Measurements from ENCODE around the gene FTL. TPM values are rescaled to one million over a fixed set of nuclear protein-coding genes. Genes with fewer than 3 reads are reported as not detected.

The FTL gene
- total RNA-seq, 2 experiments from 2014 or later, result 1,110 to 1,123 TPM

DNA sequence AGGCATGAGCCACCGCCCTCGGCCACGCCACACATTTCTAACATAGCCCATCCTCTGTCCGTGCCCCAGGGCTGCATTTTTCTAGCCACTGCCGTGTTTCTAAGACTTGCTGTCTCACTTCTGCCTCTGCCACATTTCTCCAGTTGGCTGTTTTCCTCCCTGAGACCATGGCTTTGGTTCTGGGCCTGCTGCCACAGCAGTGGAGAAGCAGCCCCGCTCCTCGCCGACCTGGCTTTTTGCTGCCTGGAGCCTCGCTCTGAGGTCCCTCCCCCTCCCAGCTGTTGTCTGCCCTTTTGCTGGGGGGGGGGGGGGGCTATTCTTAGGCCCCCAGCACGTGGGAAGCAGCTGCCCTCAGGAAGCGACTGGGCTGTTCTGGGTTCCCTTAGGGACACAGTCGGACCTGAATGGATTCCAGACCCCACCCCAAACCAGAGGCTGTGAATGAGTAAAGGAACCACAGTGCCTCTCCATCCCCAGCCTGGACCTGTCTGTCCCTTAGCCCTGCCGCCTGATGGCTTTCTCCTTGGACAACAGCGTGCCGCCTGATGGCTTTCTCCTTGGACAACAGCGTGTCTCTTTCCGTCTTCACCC is 24.7 kb downstream of the FTL start:
- DNase-seq, result no peak
- H3K27ac Mint-ChIP-seq, result no peak overlapping the region
- no peaks in the 10 kb centered on the region for H3K27me3 Mint-ChIP-seq
- CTCF ChIA-PET, result no interaction called here
- POLR2A ChIA-PET, result no interaction called here
- peaks cover 33% of the 10 kb centered on the region for H3K4me1 Mint-ChIP-seq
- H3K4me3 Mint-ChIP-seq, result no peak overlapping the region
- no peaks in the 10 kb centered on the region for H3K9me3 Mint-ChIP-seq
- H3K36me3 Mint-ChIP-seq (ENCODE audit: low read depth), result peaks cover 42% of the 10 kb centered on the region

DNA sequence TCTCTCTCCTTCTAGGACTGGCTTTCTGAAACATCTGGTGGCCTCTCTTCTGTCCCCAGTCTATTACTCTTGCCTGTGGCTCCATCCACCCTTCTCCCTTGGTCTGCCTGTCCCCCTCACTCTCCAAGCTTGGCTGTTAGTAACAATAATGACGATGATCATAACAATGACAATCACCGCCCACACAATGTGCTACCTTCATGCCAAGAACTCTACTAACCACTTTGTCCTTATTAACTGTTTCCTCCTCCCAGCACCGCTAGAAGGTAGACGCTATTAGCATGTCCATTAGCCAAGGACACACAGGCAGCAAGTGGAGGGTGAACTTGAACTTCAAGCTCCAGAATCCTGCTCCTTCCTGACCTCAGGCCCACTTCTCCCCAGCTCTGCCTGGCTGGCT is 25.3 kb downstream of the FTL start:
- Mint-ChIP-seq H3K36me3 (ENCODE audit: low read depth) (peaks cover 42% of the 10 kb centered on the region), H3K27ac (no peak overlapping the region), H3K9me3 (no peaks in the 10 kb centered on the region), H3K27me3 (no peaks in the 10 kb centered on the region), H3K4me3 (no peak overlapping the region), H3K4me1 (peaks cover 39% of the 10 kb centered on the region)
- ChIA-PET POLR2A (interaction anchor here (1.4 kb wide), 1 partner anchor 28 kb away, joined by 3 read pairs; no protein-coding TSS in a partner anchor), CTCF (no interaction called here)
- DNase-seq, result no peak

DNA sequence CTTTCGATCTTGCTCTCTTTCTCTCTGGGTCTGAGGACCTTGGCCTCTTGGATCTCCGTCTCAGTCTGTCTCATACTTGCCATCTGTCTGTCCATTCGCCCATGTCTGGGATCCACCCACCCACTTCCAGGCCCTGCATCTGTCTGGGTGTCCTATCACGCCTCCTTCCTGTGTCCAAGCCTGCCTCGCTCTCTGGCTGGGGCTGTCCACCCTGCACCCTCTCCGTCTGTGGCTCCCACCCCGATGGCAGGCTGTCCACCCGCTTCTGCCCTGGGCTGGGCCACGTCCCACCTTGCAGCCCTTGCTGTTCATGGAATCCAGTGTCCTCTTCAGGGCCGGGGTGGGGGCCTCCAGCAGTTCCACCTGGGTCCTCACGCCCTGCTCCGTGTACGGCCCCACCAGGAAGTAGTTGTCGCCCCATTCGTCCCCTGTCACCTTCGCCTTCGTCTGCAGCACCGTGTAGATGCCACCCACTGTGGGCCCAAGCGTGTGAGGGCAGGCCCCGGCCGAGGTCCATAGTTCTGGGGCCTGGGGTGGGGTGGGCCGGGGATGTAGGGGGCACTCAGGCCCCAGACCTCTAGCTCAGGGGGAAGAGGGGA is 26.0 kb downstream of the FTL start:
- no peaks in the 10 kb centered on the region for H3K27me3 Mint-ChIP-seq
- peaks cover 43% of the 10 kb centered on the region for H3K4me1 Mint-ChIP-seq
- no peak overlapping the region for H3K4me3 Mint-ChIP-seq
- no peaks in the 10 kb centered on the region for H3K9me3 Mint-ChIP-seq
- POLR2A ChIA-PET, result interaction anchor here (1.3 to 1.4 kb wide), 2 partner anchors 12 to 29 kb away, joined by 3 read pairs; no protein-coding TSS in a partner anchor
- peaks cover 39% of the 10 kb centered on the region for H3K36me3 Mint-ChIP-seq (ENCODE audit: low read depth)
- DNase-seq, result no peak
- CTCF ChIA-PET, result interaction anchor here (3.4 kb wide), 1 partner anchor 16 kb away, joined by 103 read pairs; no protein-coding TSS in a partner anchor
- H3K27ac Mint-ChIP-seq, result no peak overlapping the region

DNA sequence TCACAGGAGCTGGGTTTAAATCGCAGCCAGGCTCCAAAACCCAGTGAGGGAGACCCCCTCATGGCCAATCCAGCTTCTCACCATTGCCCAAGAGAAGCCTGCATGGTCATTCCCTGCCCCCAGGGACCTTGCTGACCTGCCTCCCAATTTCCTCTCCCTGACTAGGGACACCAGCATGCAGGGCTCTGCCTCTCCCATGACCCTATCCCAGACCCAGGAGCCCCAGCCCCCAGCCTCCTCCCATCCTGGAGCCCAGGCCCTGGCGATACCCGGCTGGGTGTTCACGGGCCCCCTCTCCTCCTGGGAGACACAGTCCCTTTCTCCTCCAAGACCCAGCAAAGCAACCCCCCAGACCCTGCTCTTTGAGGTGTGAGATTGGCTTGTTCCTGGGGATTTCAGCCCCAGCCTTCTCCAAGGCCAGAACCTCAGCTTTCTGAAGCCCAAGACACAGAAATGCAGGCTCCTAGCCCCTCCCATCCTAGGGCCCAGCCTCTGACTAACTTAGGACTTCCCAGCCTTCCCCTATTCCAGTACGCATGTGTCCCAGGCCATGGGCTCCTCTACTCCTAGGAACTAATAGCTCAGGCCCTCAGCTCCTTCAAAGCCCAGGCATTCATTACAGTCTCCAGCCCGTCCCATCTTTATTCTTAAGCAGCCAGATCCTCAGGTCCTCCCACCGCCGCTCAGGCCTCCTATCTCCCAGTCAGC is 26.9 kb downstream of the FTL start:
- H3K36me3 Mint-ChIP-seq (ENCODE audit: low read depth), result peaks cover 40% of the 10 kb centered on the region
- H3K27me3 Mint-ChIP-seq, result no peaks in the 10 kb centered on the region
- no peak for DNase-seq
- peak overlapping the region; percentile 95 for H3K27ac Mint-ChIP-seq
- ChIA-PET POLR2A (interaction anchor here (0.9 to 2.7 kb wide), 10 partner anchors 12 to 120 kb away, joined by 3 to 16 read pairs (median 7); partner anchors contain the start of genes BAX, FTL and PPP1R15A), CTCF (interaction anchor here (1.0 to 3.4 kb wide), 12 partner anchors 9 to 209 kb away, joined by 3 to 103 read pairs (median 16); partner anchors contain the start of genes BAX, CGB7, LHB and NUCB1)
- peak overlapping the region; percentile 98 for H3K4me3 Mint-ChIP-seq
- H3K4me1 Mint-ChIP-seq, result peaks cover 46% of the 10 kb centered on the region
- H3K9me3 Mint-ChIP-seq, result no peaks in the 10 kb centered on the region

DNA sequence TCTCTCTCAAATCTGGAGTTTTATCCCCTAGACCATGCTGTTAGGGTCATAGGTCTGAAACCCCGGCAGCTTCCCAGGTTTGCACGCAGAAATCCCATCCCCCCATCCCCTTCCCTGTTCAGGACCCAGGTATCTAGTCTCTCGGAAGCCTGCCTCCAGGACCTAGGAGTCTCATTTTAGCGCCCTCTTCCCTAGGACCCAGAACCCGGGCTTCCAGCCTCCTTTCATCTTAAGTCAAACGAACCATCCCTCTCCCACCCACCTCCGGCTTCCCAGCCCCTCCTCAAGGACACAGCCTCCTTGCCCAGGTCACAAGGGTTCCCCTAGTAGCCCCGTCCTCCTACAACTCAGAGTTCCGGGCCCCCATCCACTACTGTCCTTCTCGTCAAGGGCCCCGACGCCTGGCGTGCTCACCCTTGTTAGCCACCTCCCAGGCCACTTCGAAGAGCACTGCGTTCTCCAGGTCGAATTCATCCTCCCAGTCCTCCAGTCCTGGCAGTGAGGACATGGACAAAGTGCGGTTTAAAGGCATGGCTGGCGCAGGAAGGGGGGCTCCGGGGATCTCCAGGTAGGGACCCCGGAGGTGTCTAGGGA is 27.6 kb downstream of the FTL start:
- peaks cover 36% of the 10 kb centered on the region for H3K36me3 Mint-ChIP-seq (ENCODE audit: low read depth)
- ChIA-PET CTCF (interaction anchor here (0.8 to 3.4 kb wide), 46 partner anchors 9 to 629 kb away, joined by 3 to 103 read pairs (median 5); partner anchors contain the start of genes BAX, CA11, CGB7 and DHDH), POLR2A (interaction anchor here (0.8 to 2.7 kb wide), 21 partner anchors 9 to 649 kb away, joined by 3 to 16 read pairs (median 5); partner anchors contain the start of genes ALDH16A1, BAX, DHDH and FTL)
- H3K4me3 Mint-ChIP-seq, result peak overlapping the region; percentile 98
- no peaks in the 10 kb centered on the region for H3K27me3 Mint-ChIP-seq
- no peaks in the 10 kb centered on the region for H3K9me3 Mint-ChIP-seq
- H3K27ac Mint-ChIP-seq, result peak overlapping the region; percentile 95
- no peak for DNase-seq
- H3K4me1 Mint-ChIP-seq, result peaks cover 49% of the 10 kb centered on the region

DNA sequence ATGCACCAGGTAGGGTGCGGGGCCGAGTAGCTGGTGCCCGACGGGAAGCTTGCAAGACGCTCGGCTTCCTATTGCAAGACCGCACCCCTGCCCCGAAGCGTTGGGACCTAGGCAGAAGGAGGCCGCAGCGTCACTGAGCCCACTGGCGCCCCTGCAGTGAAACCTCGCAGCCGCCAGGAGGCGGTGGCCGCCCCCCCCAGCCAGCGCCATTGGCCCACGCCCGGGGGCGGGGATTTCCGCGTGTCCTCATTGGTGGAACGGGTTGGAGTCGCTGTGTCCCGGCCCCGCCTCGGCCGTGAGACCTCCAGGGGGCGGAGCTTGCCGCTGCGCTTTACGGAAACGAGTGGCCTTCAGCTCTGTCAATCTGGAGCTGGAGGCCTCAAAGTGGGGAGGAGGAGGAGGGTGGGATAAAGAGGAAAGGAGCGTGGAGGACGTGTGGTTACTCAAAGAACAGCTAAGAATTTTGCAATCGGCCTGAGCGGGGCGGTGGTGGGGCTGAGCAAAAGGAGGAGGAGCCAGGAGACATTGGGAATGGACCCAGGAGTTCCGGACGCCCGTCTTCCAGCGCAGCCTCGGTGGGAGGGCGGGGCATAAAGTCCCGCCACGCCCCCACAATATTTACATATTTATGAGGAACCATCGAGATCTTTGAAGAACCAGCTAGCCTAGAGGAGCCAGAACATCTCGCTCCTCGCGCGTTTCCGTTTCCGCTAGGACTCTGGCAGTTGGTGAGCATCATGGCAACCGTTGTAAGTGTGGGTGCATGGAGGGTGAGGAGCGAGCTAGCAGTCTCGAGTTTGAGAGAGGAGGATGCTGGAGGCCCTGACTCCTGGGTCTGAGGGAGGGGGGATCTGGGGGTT is 28.3 kb downstream of the FTL start, which contains the start of the genes GYS1 and RUVBL2:
Gene GYS1 (minus strand): TSS at position 135 of the 860 bp plus-strand sequence. CDS start 197 bp downstream, outside the sequence.
Gene RUVBL2 (plus strand): TSS at position 713 of the 860 bp plus-strand sequence. CDS start 25 bp downstream, at position 738.
- no peaks in the 10 kb centered on the region for H3K27me3 Mint-ChIP-seq
- H3K9me3 Mint-ChIP-seq, result no peaks in the 10 kb centered on the region
- POLR2A ChIA-PET, result interaction anchor here (0.6 to 2.7 kb wide), 28 partner anchors 9 to 650 kb away, joined by 3 to 16 read pairs (median 4); partner anchors contain the start of genes ALDH16A1, BAX, DHDH and FTL
- peaks cover 31% of the 10 kb centered on the region for H3K36me3 Mint-ChIP-seq (ENCODE audit: low read depth)
- peak; percentile 99 for DNase-seq
- CTCF ChIA-PET, result interaction anchor here (0.6 to 3.4 kb wide), 83 partner anchors 9 to 685 kb away, joined by 3 to 103 read pairs (median 4); partner anchors contain the start of genes ALDH16A1, BAX, BCAT2 and CA11
- H3K4me1 Mint-ChIP-seq, result peaks cover 51% of the 10 kb centered on the region
- H3K4me3 Mint-ChIP-seq, result peak within 1 kb of the TSS; percentile 98
- H3K27ac Mint-ChIP-seq, result peak within 1 kb of the TSS; percentile 95

DNA sequence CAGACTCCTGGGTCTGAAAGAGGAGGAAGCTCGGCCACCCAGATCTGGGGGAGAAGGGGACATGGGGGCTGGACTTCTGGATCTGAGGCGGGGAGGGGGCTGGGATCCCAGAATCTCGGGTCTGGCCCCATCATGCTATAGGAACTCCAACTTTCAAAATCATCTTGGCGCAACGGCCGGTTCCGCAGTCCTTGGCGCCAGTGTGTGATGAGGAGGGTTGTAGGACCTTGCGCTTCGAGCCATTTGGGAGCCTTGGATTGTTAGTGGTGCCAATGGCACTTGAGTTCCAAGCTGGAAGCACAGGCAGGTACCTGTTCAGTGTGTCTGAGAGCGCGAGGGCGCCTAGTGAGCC is 28.9 kb downstream of the FTL start:
- peaks cover 51% of the 10 kb centered on the region for H3K4me1 Mint-ChIP-seq
- ChIA-PET POLR2A (interaction anchor here (0.6 to 2.7 kb wide), 23 partner anchors 10 to 650 kb away, joined by 3 to 16 read pairs (median 4); partner anchors contain the start of genes ALDH16A1, BAX, FTL and NUCB1), CTCF (interaction anchor here (0.6 to 3.4 kb wide), 49 partner anchors 8 to 646 kb away, joined by 3 to 103 read pairs (median 5); partner anchors contain the start of genes ALDH16A1, BAX, BCAT2 and FTL)
- peaks cover 27% of the 10 kb centered on the region for H3K36me3 Mint-ChIP-seq (ENCODE audit: low read depth)
- peak overlapping the region; percentile 98 for H3K4me3 Mint-ChIP-seq
- H3K27me3 Mint-ChIP-seq, result no peaks in the 10 kb centered on the region
- DNase-seq, result no peak
- H3K9me3 Mint-ChIP-seq, result no peaks in the 10 kb centered on the region
- H3K27ac Mint-ChIP-seq, result peak overlapping the region; percentile 95

DNA sequence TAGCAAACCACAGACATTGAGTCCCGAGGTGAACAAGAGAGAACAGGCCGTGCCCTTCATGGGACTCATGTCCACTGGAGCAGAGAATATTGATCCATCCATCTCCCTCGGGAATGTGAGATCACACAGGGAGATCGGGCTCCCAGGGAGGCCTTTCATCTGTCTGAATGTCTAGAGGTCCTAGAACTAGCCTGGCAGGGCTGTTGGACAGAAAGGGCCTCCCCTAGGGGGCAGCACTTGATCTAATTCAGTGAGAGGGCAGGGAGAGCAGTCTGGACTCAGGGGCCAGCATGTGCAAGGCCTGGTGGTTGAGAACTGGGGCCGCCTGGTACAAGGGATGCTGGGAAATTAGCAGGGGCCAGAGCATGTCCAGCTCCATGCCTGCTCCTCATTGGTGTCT is 32.9 kb downstream of the FTL start:
- CTCF ChIA-PET, result interaction anchor here (0.6 to 6.7 kb wide), 12 partner anchors 11 to 409 kb away, joined by 3 to 52 read pairs (median 4); partner anchors contain the start of gene LHB
- Mint-ChIP-seq H3K4me3 (no peak overlapping the region), H3K4me1 (peaks cover 37% of the 10 kb centered on the region), H3K27me3 (no peaks in the 10 kb centered on the region), H3K9me3 (no peaks in the 10 kb centered on the region), H3K27ac (peak overlapping the region; percentile 4), H3K36me3 (ENCODE audit: low read depth) (peaks cover 22% of the 10 kb centered on the region)
- peak; percentile 71 for DNase-seq
- POLR2A ChIA-PET, result no interaction called here

DNA sequence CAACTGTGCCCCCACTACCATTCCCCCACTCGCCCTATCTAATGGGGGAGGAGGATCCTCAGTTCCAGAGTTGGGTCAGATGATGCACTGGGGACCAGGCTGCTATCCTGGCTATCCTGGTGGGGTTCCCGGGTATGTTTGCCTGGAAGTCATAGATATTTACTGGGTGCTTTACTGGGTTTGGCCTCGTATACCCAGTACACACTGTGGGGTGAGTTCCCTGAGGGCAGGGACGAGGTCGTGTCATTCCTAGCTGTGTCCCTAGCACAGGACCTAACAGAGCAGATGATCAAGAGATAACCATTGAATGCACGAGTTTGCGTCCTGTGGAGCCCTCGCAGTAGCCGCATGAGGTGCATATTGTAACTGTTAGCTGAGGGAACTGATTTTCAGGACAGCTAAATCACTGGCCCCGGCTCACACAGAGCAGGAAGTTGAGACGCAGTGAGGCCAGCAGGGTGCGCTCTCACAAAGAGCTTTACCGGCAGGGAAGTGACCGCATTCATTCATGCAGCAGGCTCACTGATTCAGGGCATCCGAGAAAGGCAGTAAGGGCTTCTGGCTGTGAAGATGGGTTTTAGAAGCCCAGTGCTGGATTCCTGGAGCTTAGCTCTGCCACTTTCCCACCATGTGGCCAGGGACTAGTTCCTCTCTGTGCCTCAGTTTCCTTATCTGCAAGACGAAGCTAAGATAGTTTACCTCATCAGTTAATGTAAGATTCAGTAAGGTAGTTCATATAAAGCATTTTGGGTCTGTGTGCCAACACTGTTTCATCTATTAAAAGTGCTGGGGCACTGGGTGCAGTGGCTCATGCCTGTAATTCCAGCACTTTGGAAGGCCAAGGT is 34.6 kb downstream of the FTL start:
- Mint-ChIP-seq H3K27ac (peak overlapping the region; percentile 19), H3K9me3 (no peaks in the 10 kb centered on the region)
- POLR2A ChIA-PET, result interaction anchor here (0.8 kb wide), 1 partner anchor 98 kb away, joined by 3 read pairs; no protein-coding TSS in a partner anchor

DNA sequence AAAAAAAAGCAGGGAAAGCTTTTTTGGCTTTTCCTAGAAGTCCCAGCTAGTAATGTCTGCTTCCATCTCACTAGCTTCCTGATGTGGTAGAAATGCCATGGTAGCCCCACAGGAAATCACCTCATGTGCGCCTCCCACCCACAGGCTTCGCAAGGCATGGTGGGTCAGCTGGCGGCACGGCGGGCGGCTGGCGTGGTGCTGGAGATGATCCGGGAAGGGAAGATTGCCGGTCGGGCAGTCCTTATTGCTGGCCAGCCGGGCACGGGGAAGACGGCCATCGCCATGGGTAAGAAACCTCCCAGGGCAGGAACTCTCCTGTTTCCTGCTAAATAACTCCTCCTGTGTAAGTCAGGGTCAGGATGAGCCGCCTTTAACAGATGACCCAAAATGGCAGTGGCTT is 39.0 kb downstream of the FTL start:
- Mint-ChIP-seq H3K4me1 (peaks cover 7% of the 10 kb centered on the region), H3K36me3 (ENCODE audit: low read depth) (peaks cover 30% of the 10 kb centered on the region), H3K4me3 (no peak overlapping the region), H3K27ac (no peak overlapping the region), H3K9me3 (no peaks in the 10 kb centered on the region), H3K27me3 (no peaks in the 10 kb centered on the region)
- no peak for DNase-seq
- POLR2A ChIA-PET, result interaction anchor here (1.3 kb wide), 1 partner anchor 11 kb away, joined by 6 read pairs; the partner anchor contains the start of genes GYS1 and RUVBL2
- CTCF ChIA-PET, result interaction anchor here (0.5 to 1.2 kb wide), 2 partner anchors 11 to 789 kb away, joined by 3 to 6 read pairs; partner anchors contain the start of genes GYS1 and RUVBL2

More for the DNA sequence above, 34.6 kb downstream of the FTL start:
- H3K4me3 Mint-ChIP-seq, result no peak overlapping the region
- H3K27me3 Mint-ChIP-seq, result no peaks in the 10 kb centered on the region
- DNase-seq, result peak; percentile 80
- H3K36me3 Mint-ChIP-seq (ENCODE audit: low read depth), result peaks cover 27% of the 10 kb centered on the region
- peaks cover 29% of the 10 kb centered on the region for H3K4me1 Mint-ChIP-seq
- CTCF ChIA-PET, result interaction anchor here (0.5 to 6.7 kb wide), 26 partner anchors 10 to 676 kb away, joined by 3 to 52 read pairs (median 4); partner anchors contain the start of genes BAX, CGB2 and LHB

All from activated CD4-positive, alpha-beta memory T cell treated with anti-CD3 and anti-CD28 coated beads, Interleukin-2, amount 10 ng/mL, durations not matched to agents 7 days and 5 days (primary cell).